ENCODE results near the gene BZW1. TPM values are rescaled to one million over a fixed set of nuclear protein-coding genes. Genes with fewer than 3 reads are reported as not detected.

Gene BZW1
- total RNA-seq, 1 donor from 2014 or later = 232 TPM

DNA sequence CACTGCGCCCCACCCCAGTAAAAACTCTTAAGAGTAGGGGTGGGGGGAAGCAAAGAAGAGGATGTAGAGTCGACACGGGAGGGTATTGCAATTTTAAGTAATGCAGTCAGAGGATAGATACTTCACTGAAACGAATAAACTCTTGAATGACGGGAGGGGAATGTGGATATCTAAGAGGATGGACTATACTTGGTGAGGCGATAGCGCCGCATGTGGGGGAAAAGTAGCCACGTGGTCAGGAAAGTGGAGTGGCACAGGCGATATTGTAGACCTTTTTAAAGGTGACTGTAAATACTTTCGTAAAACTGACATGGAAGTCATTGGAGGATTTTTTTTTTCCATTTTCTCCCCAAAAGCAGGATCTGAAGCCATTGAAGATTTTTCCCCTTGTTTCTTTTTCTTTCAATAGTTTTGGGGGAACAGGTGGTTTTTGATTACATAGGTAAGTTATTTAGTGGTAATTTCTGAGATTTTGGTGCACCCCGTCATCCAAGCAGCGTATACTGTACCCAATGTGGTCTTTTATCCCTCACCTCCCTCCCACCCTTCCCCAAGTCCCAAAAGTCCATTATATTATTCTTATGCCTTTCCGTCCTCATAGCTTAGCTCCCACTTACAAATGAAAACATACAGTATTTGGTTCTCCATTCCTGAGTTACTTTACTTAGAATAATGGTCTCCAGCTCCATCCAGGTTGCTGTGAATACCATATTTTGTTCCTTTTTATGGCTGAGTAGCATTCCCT lies 39.0 kb downstream of the BZW1 start:
- Mint-ChIP-seq H3K36me3 (ENCODE audit: unreplicated experiment) (no peaks in the 10 kb centered on the region), H3K4me3 (ENCODE audit: unreplicated experiment) (no peak overlapping the region), H3K4me1 (ENCODE audit: low read depth, unreplicated experiment) (no peaks in the 10 kb centered on the region), H3K27me3 (ENCODE audit: unreplicated experiment) (no peaks in the 10 kb centered on the region), H3K27ac (ENCODE audit: unreplicated experiment) (no peak overlapping the region), H3K9me3 (ENCODE audit: unreplicated experiment) (no peaks in the 10 kb centered on the region)
- DNase-seq = no peak
- TF ChIP-seq, protein P1, sequence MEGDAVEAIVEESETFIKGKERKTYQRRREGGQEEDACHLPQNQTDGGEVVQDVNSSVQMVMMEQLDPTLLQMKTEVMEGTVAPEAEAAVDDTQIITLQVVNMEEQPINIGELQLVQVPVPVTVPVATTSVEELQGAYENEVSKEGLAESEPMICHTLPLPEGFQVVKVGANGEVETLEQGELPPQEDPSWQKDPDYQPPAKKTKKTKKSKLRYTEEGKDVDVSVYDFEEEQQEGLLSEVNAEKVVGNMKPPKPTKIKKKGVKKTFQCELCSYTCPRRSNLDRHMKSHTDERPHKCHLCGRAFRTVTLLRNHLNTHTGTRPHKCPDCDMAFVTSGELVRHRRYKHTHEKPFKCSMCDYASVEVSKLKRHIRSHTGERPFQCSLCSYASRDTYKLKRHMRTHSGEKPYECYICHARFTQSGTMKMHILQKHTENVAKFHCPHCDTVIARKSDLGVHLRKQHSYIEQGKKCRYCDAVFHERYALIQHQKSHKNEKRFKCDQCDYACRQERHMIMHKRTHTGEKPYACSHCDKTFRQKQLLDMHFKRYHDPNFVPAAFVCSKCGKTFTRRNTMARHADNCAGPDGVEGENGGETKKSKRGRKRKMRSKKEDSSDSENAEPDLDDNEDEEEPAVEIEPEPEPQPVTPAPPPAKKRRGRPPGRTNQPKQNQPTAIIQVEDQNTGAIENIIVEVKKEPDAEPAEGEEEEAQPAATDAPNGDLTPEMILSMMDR (IDR thresholded peaks at IDR 0.05; ENCODE audit: partially characterized antibody, unreplicated experiment) = no peak

DNA sequence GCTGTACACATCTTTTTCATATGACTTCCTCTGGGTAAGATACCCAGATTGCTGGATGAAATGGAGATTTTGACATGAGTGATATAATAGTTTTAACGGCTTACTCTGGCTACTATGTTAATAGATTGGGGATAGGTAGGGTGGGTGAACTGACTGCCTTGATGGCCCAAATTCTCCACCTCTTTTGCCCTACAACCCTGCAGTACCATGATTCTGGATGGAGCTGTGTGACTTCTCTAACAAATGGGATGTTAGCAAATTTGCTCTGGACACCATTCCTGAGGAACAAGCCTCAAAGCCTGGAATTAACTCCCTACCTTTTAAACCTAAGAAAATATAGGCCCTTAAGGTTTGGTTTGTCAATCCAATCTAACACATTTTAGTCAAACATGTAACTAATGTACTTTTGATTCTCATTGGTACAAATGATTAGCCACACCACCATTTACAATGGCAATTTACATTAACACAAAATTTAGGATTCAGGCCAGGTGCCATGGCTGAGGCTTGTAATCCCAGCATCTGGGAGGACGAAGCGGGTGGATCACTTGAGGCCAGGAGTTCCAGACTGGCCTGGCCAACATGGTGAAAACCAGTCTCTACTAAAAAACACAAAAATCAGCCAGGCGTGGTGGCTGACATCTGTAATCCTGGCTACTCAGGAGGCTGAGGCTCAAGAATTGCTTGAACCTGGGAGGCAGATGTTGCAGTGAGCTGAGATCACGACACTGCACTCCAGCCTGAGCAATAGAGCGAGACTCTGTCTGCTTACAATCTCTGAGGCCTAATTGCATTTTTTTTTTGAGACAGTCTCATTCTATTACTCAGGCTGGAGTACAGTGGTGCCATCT lies 39.9 kb downstream of the BZW1 start:
- H3K9me3 Mint-ChIP-seq (ENCODE audit: unreplicated experiment) = no peaks in the 10 kb centered on the region
- H3K4me3 Mint-ChIP-seq (ENCODE audit: unreplicated experiment) = no peak overlapping the region
- H3K4me1 Mint-ChIP-seq (ENCODE audit: low read depth, unreplicated experiment) = no peaks in the 10 kb centered on the region
- H3K27me3 Mint-ChIP-seq (ENCODE audit: unreplicated experiment) = no peaks in the 10 kb centered on the region
- TF ChIP-seq, protein P1 (IDR thresholded peaks at IDR 0.05; ENCODE audit: partially characterized antibody, unreplicated experiment) = no peak
- H3K36me3 Mint-ChIP-seq (ENCODE audit: unreplicated experiment) = no peaks in the 10 kb centered on the region
- no peak for DNase-seq
- H3K27ac Mint-ChIP-seq (ENCODE audit: unreplicated experiment) = no peak overlapping the region

DNA sequence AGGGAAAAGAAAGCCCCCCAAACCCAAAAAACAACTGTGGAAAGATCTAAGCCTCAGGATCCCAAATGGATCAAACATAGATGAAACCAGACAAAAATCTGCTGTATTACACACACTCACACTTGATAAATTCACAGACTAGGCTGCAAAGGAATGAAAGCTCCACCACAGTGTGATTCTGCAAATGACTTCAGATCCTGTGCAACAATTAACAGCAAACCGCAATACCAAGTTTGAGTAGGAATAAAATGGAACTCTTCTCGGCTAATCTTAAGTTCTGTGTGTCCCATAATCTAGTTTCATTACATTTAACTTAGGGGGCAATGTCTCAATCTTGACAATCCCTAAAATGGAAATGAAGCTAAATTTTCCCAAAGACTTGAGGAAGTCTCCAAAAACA lies 40.9 kb downstream of the BZW1 start:
- H3K9me3 Mint-ChIP-seq (ENCODE audit: unreplicated experiment) = peaks cover 3% of the 10 kb centered on the region
- H3K36me3 Mint-ChIP-seq (ENCODE audit: unreplicated experiment) = peaks cover 4% of the 10 kb centered on the region
- TF ChIP-seq, protein P1 (IDR thresholded peaks at IDR 0.05; ENCODE audit: partially characterized antibody, unreplicated experiment) = no peak
- no peak overlapping the region for H3K4me3 Mint-ChIP-seq (ENCODE audit: unreplicated experiment)
- no peaks in the 10 kb centered on the region for H3K4me1 Mint-ChIP-seq (ENCODE audit: low read depth, unreplicated experiment)
- peak overlapping the region; percentile 17 for H3K27ac Mint-ChIP-seq (ENCODE audit: unreplicated experiment)
- no peaks in the 10 kb centered on the region for H3K27me3 Mint-ChIP-seq (ENCODE audit: unreplicated experiment)
- DNase-seq = no peak

DNA sequence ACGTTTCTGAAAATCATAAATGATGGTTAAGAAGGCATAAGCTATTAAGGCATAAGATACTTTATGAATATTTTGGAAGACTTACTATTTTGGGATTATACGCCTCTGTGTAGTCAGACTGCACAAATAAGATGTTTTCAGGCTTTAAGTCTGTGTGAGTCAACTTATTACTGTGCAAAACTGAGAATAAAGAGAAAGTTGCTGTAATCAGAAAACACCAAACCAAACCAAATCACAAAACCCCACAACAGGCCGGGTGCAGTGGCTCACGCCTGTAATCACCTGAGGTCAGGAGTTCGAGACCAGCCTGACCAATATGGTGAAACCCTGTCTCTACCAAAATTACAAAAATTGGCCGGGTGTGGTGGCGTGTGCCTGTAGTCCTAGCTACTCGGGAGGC lies 45.1 kb downstream of the BZW1 start:
- Mint-ChIP-seq H3K36me3 (ENCODE audit: unreplicated experiment) (peaks cover 5% of the 10 kb centered on the region), H3K27ac (ENCODE audit: unreplicated experiment) (no peak overlapping the region), H3K27me3 (ENCODE audit: unreplicated experiment) (peaks cover 3% of the 10 kb centered on the region)

More for the DNA sequence above, 45.1 kb downstream of the BZW1 start:
- peaks cover 5% of the 10 kb centered on the region for H3K9me3 Mint-ChIP-seq (ENCODE audit: unreplicated experiment)
- TF ChIP-seq, protein P1 (IDR thresholded peaks at IDR 0.05; ENCODE audit: partially characterized antibody, unreplicated experiment) = no peak
- DNase-seq = no peak
- H3K4me3 Mint-ChIP-seq (ENCODE audit: unreplicated experiment) = no peak overlapping the region
- peaks cover 19% of the 10 kb centered on the region for H3K4me1 Mint-ChIP-seq (ENCODE audit: low read depth, unreplicated experiment)

All from glutamatergic neuron (in vitro differentiated cells).